ENCODE measurements around the gene SLC22A6.

DNA sequence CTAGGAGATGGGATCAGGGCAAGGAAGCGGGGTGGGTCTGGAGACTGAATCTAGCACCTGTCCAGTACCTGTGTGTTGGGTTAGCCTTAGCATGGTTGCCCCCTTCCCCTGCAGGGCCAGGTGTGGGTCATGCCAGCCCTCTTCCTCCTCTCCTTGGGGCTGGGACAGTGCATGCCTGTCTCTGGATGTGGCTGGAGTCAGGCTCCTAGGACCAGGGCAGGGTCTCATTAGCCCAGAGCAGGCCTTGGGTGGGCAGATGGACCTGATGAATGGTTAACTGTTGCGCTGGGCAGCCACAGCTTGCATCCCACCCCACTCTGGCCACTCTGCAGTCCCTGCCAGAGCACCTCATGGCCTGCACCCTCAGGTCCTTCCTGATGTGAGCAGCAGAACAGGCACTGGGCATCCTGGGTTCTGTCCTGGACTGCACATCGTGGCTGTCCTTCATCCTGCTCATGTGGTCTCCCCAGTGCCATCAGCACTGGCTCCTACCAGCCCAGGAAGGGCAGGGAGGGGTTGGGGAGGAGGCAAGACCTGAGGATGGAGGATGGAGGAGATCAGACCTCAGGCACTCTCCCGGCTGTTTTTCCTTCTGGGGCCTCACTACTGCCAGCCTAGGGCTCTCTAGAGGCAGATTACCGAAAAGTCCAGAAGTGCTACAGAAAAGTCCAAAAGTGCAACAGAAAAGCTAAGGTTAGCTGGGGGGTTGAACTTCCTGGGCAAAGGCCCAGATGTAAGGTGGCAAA is 50.8 kb downstream of the SLC22A6 start:
- TF ChIP-seq, protein P1, sequence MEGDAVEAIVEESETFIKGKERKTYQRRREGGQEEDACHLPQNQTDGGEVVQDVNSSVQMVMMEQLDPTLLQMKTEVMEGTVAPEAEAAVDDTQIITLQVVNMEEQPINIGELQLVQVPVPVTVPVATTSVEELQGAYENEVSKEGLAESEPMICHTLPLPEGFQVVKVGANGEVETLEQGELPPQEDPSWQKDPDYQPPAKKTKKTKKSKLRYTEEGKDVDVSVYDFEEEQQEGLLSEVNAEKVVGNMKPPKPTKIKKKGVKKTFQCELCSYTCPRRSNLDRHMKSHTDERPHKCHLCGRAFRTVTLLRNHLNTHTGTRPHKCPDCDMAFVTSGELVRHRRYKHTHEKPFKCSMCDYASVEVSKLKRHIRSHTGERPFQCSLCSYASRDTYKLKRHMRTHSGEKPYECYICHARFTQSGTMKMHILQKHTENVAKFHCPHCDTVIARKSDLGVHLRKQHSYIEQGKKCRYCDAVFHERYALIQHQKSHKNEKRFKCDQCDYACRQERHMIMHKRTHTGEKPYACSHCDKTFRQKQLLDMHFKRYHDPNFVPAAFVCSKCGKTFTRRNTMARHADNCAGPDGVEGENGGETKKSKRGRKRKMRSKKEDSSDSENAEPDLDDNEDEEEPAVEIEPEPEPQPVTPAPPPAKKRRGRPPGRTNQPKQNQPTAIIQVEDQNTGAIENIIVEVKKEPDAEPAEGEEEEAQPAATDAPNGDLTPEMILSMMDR (conservative IDR thresholded peaks at IDR 0.05; ENCODE audit: low read length): no peak
- TF ChIP-seq EZH2phosphoT487 (IDR thresholded peaks at IDR 0.05; ENCODE audit: borderline replicate concordance): no peak

Measured in Loucy (cell line).